Gastroesophageal sphincter (tissue), 3 donors: ENCODE results near the gene LETM1.

Source experiments
- CTCF ChIP-seq, 4 experiments: fragments of 200-600 bp in 2 of 4; fragments of 450-650 bp in 2 of 4; sonication (generic) in 1 of 4; IDR thresholded peaks; one replicate each; pipeline ENCODE4 v1.5.1; 2017 to 2019; ENCODE audit warnings: antibody characterized with exemption in 4 of 4, mild to moderate bottlenecking in 2 of 4, moderate library complexity in 2 of 4
- POLR2A ChIP-seq, 2 donors: fragments of 450-650 bp; IDR thresholded peaks; one replicate each; pipeline ENCODE4 v1.6.1; 2017; ENCODE audit warnings: antibody characterized with exemption in 2 of 2, mild to moderate bottlenecking in 2 of 2, moderate library complexity in 1 of 2
- POLR2AphosphoS5 ChIP-seq: sonication (generic); formaldehyde crosslinking; IDR thresholded peaks from one replicate; pipeline ENCODE4 v1.6.1; 2017; ENCODE audit warnings: antibody characterized with exemption

GRCh38 chr4:1822568-1823544 lies 33.1 kb downstream of the LETM1 start:
- TF ChIP-seq CTCF (IDR thresholded peaks at IDR 0.05) (no peak), POLR2A (IDR thresholded peaks at IDR 0.05) (no peak), POLR2AphosphoS5 (no peak)
